CD4-positive, alpha-beta T cell (primary cell): ENCODE results near the gene MAML2. TPM values are rescaled to one million over a fixed set of nuclear protein-coding genes. Genes with fewer than 3 reads are reported as not detected.

Experiments used
- ATAC-seq: fragments of 200-7000 bp; cut with Tn5 transposase; one replicate; pipeline ENCODE4 v1.10.0; 2022; ENCODE audit warnings: mild to moderate bottlenecking; ENCODE audit not compliant: poor library complexity
- CTCF ChIA-PET: fragments of 350-600 bp; sonication (Branson Sonifier 250); formaldehyde crosslinking; loops from one replicate; lab custom pipeline; 2021; ENCODE audit warnings: antibody characterized with exemption, inconsistent platforms; lab: Charles Lee
- POLR2A ChIA-PET: fragments of 350-600 bp; sonication (Branson Sonifier 250); formaldehyde crosslinking; loops from one replicate; lab custom pipeline; 2021; ENCODE audit warnings: antibody characterized with exemption, inconsistent platforms; lab: Charles Lee
- DNase-seq, 14 experiments: peaks; one replicate each; pipeline ENCODE4 v3.0.0-alpha.2; 2013 to 2020; ENCODE audit warnings: mixed read lengths in 2 of 14
- H3K27ac ChIP-seq, 2 donors: one replicate each; pipeline versions ENCODE4 v1.5.1 to v1.7.0; 2013; ENCODE audit warnings: low read length in 2 of 2, low read depth in 1 of 2, mild to moderate bottlenecking in 1 of 2
- H3K27me3 ChIP-seq, 2 experiments: 1 replicate in 1 of 2; 2 replicates in 1 of 2; pipeline versions ENCODE4 v1.6.1 to v1.7.0; 2013; ENCODE audit warnings: low read length in 2 of 2, control low read depth in 1 of 2, mild to moderate bottlenecking in 1 of 2, moderate library complexity in 1 of 2; ENCODE audit not compliant: insufficient read depth in 2 of 2, control insufficient read depth in 1 of 2
- H3K36me3 ChIP-seq: one replicate; pipeline ENCODE4 v1.6.1; 2013; ENCODE audit warnings: low read length, control low read depth; ENCODE audit not compliant: insufficient read depth
- H3K4me1 ChIP-seq: one replicate; pipeline ENCODE4 v1.6.1; 2013; ENCODE audit warnings: low read length, control low read depth; ENCODE audit not compliant: insufficient read depth
- H3K4me3 ChIP-seq: one replicate; pipeline ENCODE4 v1.5.1; 2013; ENCODE audit warnings: mild to moderate bottlenecking, low read length, moderate library complexity
- H3K9me3 ChIP-seq, 2 experiments: 1 replicate in 1 of 2; 2 replicates in 1 of 2; pipeline versions ENCODE4 v1.6.1 to v1.7.0; 2013; ENCODE audit warnings: low read length in 2 of 2, mild to moderate bottlenecking in 2 of 2, control low read depth in 1 of 2, moderate library complexity in 1 of 2; ENCODE audit not compliant: control insufficient read depth in 1 of 2, insufficient read depth in 1 of 2
- H3K27ac Mint-ChIP-seq: one replicate; pipeline ENCODE4 v1.8.0; 2020; ENCODE audit warnings: mixed read lengths
- H3K27me3 Mint-ChIP-seq: one replicate; pipeline ENCODE4 v1.8.0; 2021; ENCODE audit warnings: mixed read lengths
- H3K36me3 Mint-ChIP-seq: one replicate; pipeline ENCODE4 v1.8.0; 2021; ENCODE audit warnings: low read depth, mixed read lengths
- H3K4me1 Mint-ChIP-seq: one replicate; pipeline ENCODE4 v1.8.0; 2021; ENCODE audit warnings: low read depth, mixed read lengths
- H3K4me3 Mint-ChIP-seq: one replicate; pipeline ENCODE4 v1.8.0; 2020; ENCODE audit warnings: mild to moderate bottlenecking, mixed read lengths
- H3K9me3 Mint-ChIP-seq: one replicate; pipeline ENCODE4 v1.8.0; 2020; ENCODE audit warnings: mixed read lengths
- CTCF ChIP-seq: fragments of 200-600 bp; IDR thresholded peaks from one replicate; pipeline ENCODE4 v1.8.0; 2022; ENCODE audit warnings: antibody characterized with exemption, mild to moderate bottlenecking
- intact Hi-C, 2 experiments: fragments of 100-400 bp; cut with DNase I in 1 of 2; cut with micrococcal nuclease in 1 of 2; formaldehyde crosslinking; loops; one replicate each; pipeline versions ENCODE4 v1.15.1 to v1.9.0; 2023 to 2025; cut with DNase I, micrococcal nuclease
- total RNA-seq, 174 experiments: library from RNA in 2 of 174; stranded (reverse) in 2 of 174; gene quantifications; one replicate each; pipeline ENCODE4 v1.2.3 and lab custom pipeline; 2021 to 2026

MAML2 gene
- total RNA-seq, 2 experiments from 2014 or later: 58.8 to 59.8 TPM

GRCh38 chr11:96319898-96320656 lies 22.9 kb downstream of the MAML2 start:
- Mint-ChIP-seq H3K27me3 (no peaks in the 10 kb centered on the region), H3K4me3 (no peak overlapping the region), H3K9me3 (no peaks in the 10 kb centered on the region), H3K36me3 (peaks cover 84% of the 10 kb centered on the region), H3K27ac (peak overlapping the region; percentile 85), H3K4me1 (peaks cover 100% of the 10 kb centered on the region)
- intact Hi-C loops: no loop called here
- H3K4me3 ChIP-seq: no peak overlapping the region
- ATAC-seq (no peak), DNase-seq (no peak)
- ChIA-PET POLR2A (interaction anchor here (1.8 kb wide), 1 partner anchor 19 kb away, joined by 5 read pairs; no protein-coding TSS in a partner anchor), CTCF (interaction anchor here (1.4 to 2.0 kb wide), 2 partner anchors 13 to 23 kb away, joined by 3 to 6 read pairs; partner anchors contain the start of gene MAML2)
- H3K4me1 ChIP-seq: peaks cover 25% of the 10 kb centered on the region
- H3K36me3 ChIP-seq: peaks cover 11% of the 10 kb centered on the region
- TF ChIP-seq CTCF: no peak
- H3K27ac ChIP-seq: no peak overlapping the region
- no peaks in the 10 kb centered on the region for H3K27me3 ChIP-seq
- H3K9me3 ChIP-seq: no peaks in the 10 kb centered on the region

- H3K9me3 Mint-ChIP-seq: no peaks in the 10 kb centered on the region
- Histone ChIP-seq H3K4me1 (peaks cover 37% of the 10 kb centered on the region), H3K27ac (no peak overlapping the region), H3K4me3 (no peak overlapping the region), H3K27me3 (no peaks in the 10 kb centered on the region), H3K9me3 (no peaks in the 10 kb centered on the region), H3K36me3 (peaks cover 11% of the 10 kb centered on the region)
- POLR2A ChIA-PET: interaction anchor here (0.8 to 1.8 kb wide), 3 partner anchors 20 to 530 kb away, joined by 3 to 5 read pairs (median 4); no protein-coding TSS in a partner anchor
- intact Hi-C loops: no loop called here
- ATAC-seq: no peak
- TF ChIP-seq CTCF: no peak
- no peaks in the 10 kb centered on the region for H3K27me3 Mint-ChIP-seq
- H3K27ac Mint-ChIP-seq: peak overlapping the region; percentile 85
- DNase-seq: no peak
- CTCF ChIA-PET: interaction anchor here (1.4 to 2.0 kb wide), 2 partner anchors 11 to 24 kb away, joined by 3 to 6 read pairs; partner anchors contain the start of gene MAML2
- peaks cover 80% of the 10 kb centered on the region for H3K36me3 Mint-ChIP-seq
- H3K4me1 Mint-ChIP-seq: peaks cover 100% of the 10 kb centered on the region
- H3K4me3 Mint-ChIP-seq: no peak overlapping the region
Observed at GRCh38 chr11:96318850-96319249, 24.1 kb downstream of the MAML2 start.

DNA sequence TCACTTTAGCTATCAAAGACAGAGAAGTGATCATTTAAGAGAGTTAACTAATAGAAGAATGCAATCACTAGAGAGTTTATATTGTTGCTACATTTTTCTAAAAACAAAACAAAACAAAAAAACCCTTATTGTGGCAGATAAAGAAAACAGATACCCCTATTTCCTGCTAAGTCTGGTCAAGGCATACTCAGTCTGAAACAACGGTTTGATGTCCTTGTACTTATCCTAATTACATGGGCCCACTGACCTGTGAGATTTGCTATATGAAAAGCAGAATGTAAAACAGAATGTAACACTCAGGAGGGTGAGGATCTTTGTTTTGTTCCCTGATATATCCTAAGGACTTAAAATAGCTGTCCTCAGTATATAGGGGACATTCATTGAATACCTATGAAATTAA lies 24.6 kb downstream of the MAML2 start:
- H3K9me3 ChIP-seq: no peaks in the 10 kb centered on the region
- H3K27ac Mint-ChIP-seq: peak overlapping the region; percentile 85
- H3K4me3 ChIP-seq: no peak overlapping the region
- ChIA-PET POLR2A (interaction anchor here (0.6 to 1.6 kb wide), 2 partner anchors 76 to 89 kb away, joined by 3 to 4 read pairs; no protein-coding TSS in a partner anchor), CTCF (interaction anchor here (1.4 kb wide), 1 partner anchor 11 kb away, joined by 3 read pairs; no protein-coding TSS in a partner anchor)
- peaks cover 13% of the 10 kb centered on the region for H3K36me3 ChIP-seq
- H3K27me3 ChIP-seq: no peaks in the 10 kb centered on the region
- no peak overlapping the region for H3K4me3 Mint-ChIP-seq
- H3K4me1 Mint-ChIP-seq: peaks cover 100% of the 10 kb centered on the region
- peaks cover 78% of the 10 kb centered on the region for H3K36me3 Mint-ChIP-seq
- no peaks in the 10 kb centered on the region for H3K9me3 Mint-ChIP-seq
- H3K4me1 ChIP-seq: peaks cover 38% of the 10 kb centered on the region
- H3K27ac ChIP-seq: no peak overlapping the region
- TF ChIP-seq CTCF: no peak
- no peaks in the 10 kb centered on the region for H3K27me3 Mint-ChIP-seq
- DNase-seq (no peak), ATAC-seq (no peak)
- intact Hi-C loops: no loop called here
